ENCODE results near the gene FLG2. TPM values are rescaled to one million over a fixed set of nuclear protein-coding genes. Genes with fewer than 3 reads are reported as not detected.

Gene FLG2
- total RNA-seq, 4 donors from 2014 or later, result not detected

- TF ChIP-seq POLR2A (IDR thresholded peaks at IDR 0.05), result no peak
- DNase-seq (ENCODE audit: low spot score in 2 of 2), result no peak
Measured at GRCh38 chr1:152392909-152393308, 33.1 kb upstream of the FLG2 start.

GRCh38 chr1:152388889-152389288 lies 29.1 kb upstream of the FLG2 start:
- WGBS, 2 donors, result 73 to 79% methylated on average over 4 of the region's 4 CpGs
- Histone ChIP-seq H3K27ac (no peak overlapping the region), H3K4me1 (no peaks in the 10 kb centered on the region), H3K27me3 (no peaks in the 10 kb centered on the region), H3K9me3 (no peaks in the 10 kb centered on the region), H3K4me3 (no peak overlapping the region), H3K36me3 (no peaks in the 10 kb centered on the region)
- TF ChIP-seq CTCF (IDR thresholded peaks at IDR 0.05) (no peak), POLR2A (IDR thresholded peaks at IDR 0.05) (no peak), EP300 (IDR thresholded peaks at IDR 0.05) (no peak)
- no peak for DNase-seq (ENCODE audit: low spot score in 2 of 2)

More at GRCh38 chr1:152392909-152393308, 33.1 kb upstream of the FLG2 start:
- Histone ChIP-seq H3K4me3 (no peak overlapping the region), H3K27ac (no peak overlapping the region), H3K36me3 (no peaks in the 10 kb centered on the region), H3K4me1 (no peaks in the 10 kb centered on the region), H3K9me3 (no peaks in the 10 kb centered on the region), H3K27me3 (no peaks in the 10 kb centered on the region)
- WGBS, 2 donors, result 56 to 59% methylated on average over 2 of the region's 2 CpGs

- Histone ChIP-seq H3K27me3 (no peaks in the 10 kb centered on the region), H3K4me1 (no peaks in the 10 kb centered on the region), H3K9me3 (no peaks in the 10 kb centered on the region), H3K36me3 (no peaks in the 10 kb centered on the region), H3K27ac (no peak overlapping the region), H3K4me3 (no peak overlapping the region)
- 74 to 76% methylated on average over 2 of the region's 2 CpGs for WGBS, 2 donors
- TF ChIP-seq CTCF (IDR thresholded peaks at IDR 0.05) (no peak), EP300 (IDR thresholded peaks at IDR 0.05) (no peak), POLR2A (IDR thresholded peaks at IDR 0.05) (no peak)
- DNase-seq (ENCODE audit: low spot score in 2 of 2), result no peak
Measured at GRCh38 chr1:152386940-152387339, 27.1 kb upstream of the FLG2 start.

- H3K4me3 ChIP-seq, result no peak overlapping the region
- 81 to 83% methylated on average over 16 of the region's 16 CpGs for WGBS, 2 donors
- H3K4me1 ChIP-seq, result no peaks in the 10 kb centered on the region
- no peak overlapping the region for H3K27ac ChIP-seq
- DNase-seq (ENCODE audit: low spot score in 2 of 2), result no peak
- H3K36me3 ChIP-seq, result no peaks in the 10 kb centered on the region
- TF ChIP-seq POLR2A (IDR thresholded peaks at IDR 0.05) (no peak), EP300 (IDR thresholded peaks at IDR 0.05) (no peak), CTCF (IDR thresholded peaks at IDR 0.05) (no peak)
- H3K27me3 ChIP-seq, result no peaks in the 10 kb centered on the region
- H3K9me3 ChIP-seq, result no peaks in the 10 kb centered on the region
Measured at GRCh38 chr1:152380932-152381331, 21.1 kb upstream of the FLG2 start.

GRCh38 chr1:152374451-152374850 lies 14.6 kb upstream of the FLG2 start:
- Histone ChIP-seq H3K4me1 (no peaks in the 10 kb centered on the region), H3K9me3 (peaks cover 0 to 8% (median 3%) of the 10 kb centered on the region in 4 donors), H3K36me3 (no peaks in the 10 kb centered on the region), H3K27ac (no peak overlapping the region), H3K27me3 (no peaks in the 10 kb centered on the region), H3K4me3 (no peak overlapping the region)
- DNase-seq (ENCODE audit: low spot score in 2 of 2), result no peak
- TF ChIP-seq POLR2A (IDR thresholded peaks at IDR 0.05), result no peak
- no peak for TF ChIP-seq EP300 (IDR thresholded peaks at IDR 0.05)
- TF ChIP-seq CTCF (IDR thresholded peaks at IDR 0.05), result no peak
- 66 to 94% methylated on average over 2 to 3 of the region's 3 CpGs for WGBS, 2 donors

GRCh38 chr1:152372672-152373071 lies 12.9 kb upstream of the FLG2 start:
- 71 to 74% methylated on average over 1 of the region's 1 CpG for WGBS, 2 donors
- H3K4me1 ChIP-seq, result no peaks in the 10 kb centered on the region
- no peak overlapping the region for H3K27ac ChIP-seq
- H3K36me3 ChIP-seq, result no peaks in the 10 kb centered on the region
- no peak for DNase-seq (ENCODE audit: low spot score in 2 of 2)
- TF ChIP-seq CTCF (IDR thresholded peaks at IDR 0.05) (no peak), EP300 (IDR thresholded peaks at IDR 0.05) (no peak), POLR2A (IDR thresholded peaks at IDR 0.05) (no peak)
- no peak overlapping the region for H3K4me3 ChIP-seq
- H3K9me3 ChIP-seq, result peaks cover 0 to 23% (median 3%) of the 10 kb centered on the region in 4 donors
- H3K27me3 ChIP-seq, result no peaks in the 10 kb centered on the region

Measured in tibial nerve (tissue), 4 donors.